Liver (tissue), 9 donors: ENCODE measurements around the gene FAM111A. TPM values are rescaled to one million over a fixed set of nuclear protein-coding genes. Genes with fewer than 3 reads are reported as not detected.
"Not testable (repeated sequence)": the region's sequence is repeated elsewhere in the genome, so short reads cannot be mapped to it uniquely, and the experiment has no call there.

Experiments
- DNase-seq: peaks from one replicate; pipeline ENCODE4 v3.0.0-alpha.2; 2017; ENCODE audit warnings: low spot score
- H3K27ac ChIP-seq, 2 donors: one replicate each; pipeline ENCODE4 v1.7.0; 2013; ENCODE audit warnings: inconsistent platforms in 2 of 2, low read length in 2 of 2, control low read depth in 1 of 2, low read depth in 1 of 2, mild to moderate bottlenecking in 1 of 2
- H3K27me3 ChIP-seq, 4 donors: one replicate each; pipeline versions ENCODE4 v1.6.1 to v1.7.0; 2013; ENCODE audit warnings: low read length in 3 of 4, inconsistent platforms in 1 of 4, mild to moderate bottlenecking in 1 of 4, moderate library complexity in 1 of 4; ENCODE audit not compliant: control insufficient read depth in 4 of 4, insufficient read depth in 4 of 4
- H3K36me3 ChIP-seq, 4 donors: one replicate each; pipeline versions ENCODE4 v1.6.1 to v1.7.0; 2013; ENCODE audit warnings: low read length in 3 of 4, mild to moderate bottlenecking in 3 of 4, low read depth in 1 of 4, moderate library complexity in 1 of 4; ENCODE audit not compliant: control insufficient read depth in 4 of 4, insufficient read depth in 3 of 4
- H3K4me1 ChIP-seq, 4 donors: one replicate each; pipeline versions ENCODE4 v1.6.1 to v1.7.0; 2013; ENCODE audit warnings: low read length in 3 of 4, mild to moderate bottlenecking in 3 of 4, moderate library complexity in 1 of 4; ENCODE audit not compliant: control insufficient read depth in 4 of 4, insufficient read depth in 4 of 4
- H3K4me3 ChIP-seq, 3 donors: one replicate each; pipeline versions ENCODE4 v1.6.1 to v1.7.0; 2013; ENCODE audit warnings: low read length in 3 of 3, control low read depth in 1 of 3, low read depth in 1 of 3, mild to moderate bottlenecking in 1 of 3
- H3K9ac ChIP-seq, 2 donors: one replicate each; pipeline ENCODE4 v1.7.0; 2013; ENCODE audit warnings: low read length in 2 of 2, mild to moderate bottlenecking in 2 of 2, moderate library complexity in 2 of 2, control low read depth in 1 of 2, low read depth in 1 of 2
- H3K9me3 ChIP-seq, 4 donors: one replicate each; pipeline versions ENCODE4 v1.6.1 to v1.7.0; 2013; ENCODE audit warnings: low read length in 3 of 4; ENCODE audit not compliant: control insufficient read depth in 4 of 4
- EGR1 ChIP-seq, 2 donors: IDR thresholded peaks; 2 replicates each; pipeline ENCODE4 v1.6.1; 2016 to 2018; ENCODE audit warnings: antibody characterized with exemption in 2 of 2, low read depth in 2 of 2
- FOXA1 ChIP-seq: IDR thresholded peaks from 2 replicates; pipeline ENCODE4 v1.6.1; 2016; ENCODE audit warnings: antibody characterized with exemption
- FOXA2 ChIP-seq: IDR thresholded peaks from 2 replicates; pipeline ENCODE4 v1.6.1; 2016; ENCODE audit warnings: antibody characterized with exemption
- GABPA ChIP-seq, 2 donors: IDR thresholded peaks in 1 of 2; conservative IDR thresholded peaks in 1 of 2; 2 replicates each; pipeline ENCODE4 v1.6.1; 2016; ENCODE audit warnings: antibody characterized with exemption in 2 of 2, mild to moderate bottlenecking in 1 of 2, moderate library complexity in 1 of 2
- HNF4A ChIP-seq, 2 donors: conservative IDR thresholded peaks; 2 replicates each; pipeline ENCODE4 v1.6.1; 2016; ENCODE audit warnings: antibody characterized with exemption in 2 of 2, mild to moderate bottlenecking in 2 of 2
- HNF4G ChIP-seq: IDR thresholded peaks from 2 replicates; pipeline ENCODE4 v1.6.1; 2016; ENCODE audit warnings: antibody characterized with exemption
- JUND ChIP-seq, 2 donors: IDR thresholded peaks; 2 replicates each; pipeline ENCODE4 v1.6.1; 2016; ENCODE audit warnings: antibody characterized with exemption in 2 of 2
- NR2F2 ChIP-seq: IDR thresholded peaks from 2 replicates; pipeline ENCODE4 v1.6.1; 2016; ENCODE audit warnings: antibody characterized with exemption
- RAD21 ChIP-seq, 2 donors: IDR thresholded peaks; 2 replicates each; pipeline ENCODE4 v1.6.1; 2016; ENCODE audit warnings: antibody characterized with exemption in 2 of 2, mild to moderate bottlenecking in 2 of 2
- RXRA ChIP-seq, 2 donors: IDR thresholded peaks; 2 replicates each; pipeline ENCODE4 v1.6.1; 2017 to 2018; ENCODE audit warnings: antibody characterized with exemption in 2 of 2, mild to moderate bottlenecking in 1 of 2
- SP1 ChIP-seq: IDR thresholded peaks from 2 replicates; pipeline ENCODE4 v1.6.1; 2018; ENCODE audit warnings: antibody characterized with exemption, mild to moderate bottlenecking
- TAF1 ChIP-seq: conservative IDR thresholded peaks from 2 replicates; pipeline ENCODE4 v1.6.1; 2016; ENCODE audit warnings: antibody characterized with exemption, mild to moderate bottlenecking
- YY1 ChIP-seq: IDR thresholded peaks from 2 replicates; pipeline ENCODE4 v1.6.1; 2016; ENCODE audit warnings: antibody characterized with exemption, mild to moderate bottlenecking
- WGBS: extraction: QIAGEN DNeasy Blood & Tissue Kit; methylation state at CpG from one replicate; pipeline ENCODE4 v1.1.7; 2013; 5-methylcytosine and 5-hydroxymethylcytosine counted together
- polyA plus RNA-seq, 2 donors: library from polyadenylated mRNA; stranded (reverse) in 1 of 2; unstranded in 1 of 2; fragments of 200-250 nt in 1 of 2; fragments of >200 nt in 1 of 2; fragmentation: Nextera tagmentation in 1 of 2; extraction: Ambion mirVana in 1 of 2; gene quantifications; one replicate each; pipeline versions ENCODE4 v1.2.1 to v1.2.3, GENCODE V29; 2013 to 2015
- total RNA-seq, 2 donors: library from RNA; depleted of rRNA; stranded (reverse); fragments of >200 nt; gene quantifications; one replicate each; pipeline ENCODE4 v1.2.3, GENCODE V29; 2014
- TF ChIP-seq, protein P1 (sequence below): fragments of 150-350 bp; IDR thresholded peaks from 2 replicates; pipeline ENCODE4 v1.5.1; 2017; ENCODE audit warnings: improper control_type of control experiment, low read depth, low read length; ENCODE audit not compliant: missing input control
- TF ChIP-seq, protein P2 (sequence below): IDR thresholded peaks from 2 replicates; pipeline ENCODE4 v1.6.1; 2016; ENCODE audit warnings: antibody characterized with exemption
- TF ChIP-seq, protein P3 (sequence below): IDR thresholded peaks from 2 replicates; pipeline ENCODE4 v1.6.1; 2016; ENCODE audit warnings: antibody characterized with exemption
- TF ChIP-seq, protein P4 (sequence below): IDR thresholded peaks from 2 replicates; pipeline ENCODE4 v1.6.1; 2016; ENCODE audit warnings: antibody characterized with exemption, mild to moderate bottlenecking
- TF ChIP-seq, protein P5 (sequence below): IDR thresholded peaks from 2 replicates; pipeline ENCODE4 v1.6.1; 2016; ENCODE audit warnings: antibody characterized with exemption
- donor health status: healthy.
- donor health status: healthy.
- donor health status: healthy.
- donor health status: healthy.
- donor health status: healthy.

The FAM111A gene
- total and polyA plus RNA-seq, 4 donors = 5.9 to 27.0 (median 14.2) TPM

DNA sequence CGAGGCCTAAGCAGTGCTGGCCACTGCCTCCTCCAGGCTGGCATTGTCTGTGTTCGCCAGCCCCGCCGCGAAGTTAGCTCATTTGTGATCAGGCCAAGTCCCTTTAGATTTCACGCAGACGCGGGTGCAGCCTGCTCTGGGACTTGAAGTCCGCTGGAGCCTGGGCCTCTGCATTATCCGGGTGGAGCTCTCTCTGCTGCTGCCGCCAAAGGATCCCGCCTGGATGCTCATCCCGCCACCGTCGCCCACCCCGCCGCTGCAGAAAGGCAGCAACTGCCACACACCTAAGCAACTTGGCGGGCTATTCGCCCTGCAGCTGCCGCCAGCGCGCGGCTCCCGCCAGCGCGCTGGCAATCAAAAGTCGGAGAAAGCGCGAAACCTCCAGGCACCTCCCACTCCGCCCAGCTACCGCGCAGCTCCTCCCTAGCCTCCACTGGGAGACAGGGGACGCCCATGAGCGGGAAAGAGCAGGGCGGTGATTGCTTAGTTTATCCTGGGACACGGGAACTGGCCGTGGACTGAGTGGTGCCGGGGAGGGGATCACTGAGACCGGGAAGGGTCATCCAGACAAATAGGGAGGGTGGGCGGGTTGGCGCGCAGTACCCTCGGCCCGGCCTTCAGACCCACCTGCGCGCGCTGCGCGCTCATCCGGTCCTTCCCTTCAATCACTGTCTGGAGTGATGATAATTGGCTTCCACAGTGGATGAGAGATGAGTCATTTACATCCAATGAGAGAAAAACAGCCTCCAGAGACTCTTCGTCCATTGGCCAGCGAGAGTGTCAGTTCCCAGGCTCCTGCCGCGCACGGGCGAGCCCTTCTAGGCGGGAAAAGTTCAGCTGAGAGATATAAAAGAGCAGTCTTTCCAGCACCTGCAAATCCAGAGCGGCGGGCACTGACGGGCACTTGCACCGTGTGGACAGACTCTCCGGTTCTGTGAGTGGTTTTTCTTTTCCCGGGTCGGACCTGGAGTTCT, 36.0 kb upstream of the FAM111A start, which contains the start of gene FAM111B:
TSS of gene FAM111B (plus strand) at position 875 of the 974 bp plus-strand sequence. CDS start 2,389 bp downstream, outside the sequence.
- Histone ChIP-seq H3K9me3 (no peaks in the 10 kb centered on the region), H3K27ac (no peak within 1 kb of the TSS), H3K36me3 (no peaks in the 10 kb centered on the region), H3K4me1 (peaks cover 6 to 22% (median 10%) of the 10 kb centered on the region in 4 donors), H3K9ac (peak within 1 kb of the TSS in 1 of 2 donors; percentile 17), H3K27me3 (no peaks in the 10 kb centered on the region), H3K4me3 (peak within 1 kb of the TSS; percentile 27 to 70 (median 44))
- no peak for TF ChIP-seq TAF1
- TF ChIP-seq RAD21 (IDR thresholded peaks at IDR 0.05) = no peak
- TF ChIP-seq EGR1 (IDR thresholded peaks at IDR 0.05; ENCODE audit: low read depth in 2 of 2) = no peak
- TF ChIP-seq FOXA1 = no peak
- TF ChIP-seq RXRA (IDR thresholded peaks at IDR 0.05) = no peak
- no peak for TF ChIP-seq HNF4G
- TF ChIP-seq JUND (IDR thresholded peaks at IDR 0.05) = peak; percentile 90 to 93
- TF ChIP-seq, protein P1, sequence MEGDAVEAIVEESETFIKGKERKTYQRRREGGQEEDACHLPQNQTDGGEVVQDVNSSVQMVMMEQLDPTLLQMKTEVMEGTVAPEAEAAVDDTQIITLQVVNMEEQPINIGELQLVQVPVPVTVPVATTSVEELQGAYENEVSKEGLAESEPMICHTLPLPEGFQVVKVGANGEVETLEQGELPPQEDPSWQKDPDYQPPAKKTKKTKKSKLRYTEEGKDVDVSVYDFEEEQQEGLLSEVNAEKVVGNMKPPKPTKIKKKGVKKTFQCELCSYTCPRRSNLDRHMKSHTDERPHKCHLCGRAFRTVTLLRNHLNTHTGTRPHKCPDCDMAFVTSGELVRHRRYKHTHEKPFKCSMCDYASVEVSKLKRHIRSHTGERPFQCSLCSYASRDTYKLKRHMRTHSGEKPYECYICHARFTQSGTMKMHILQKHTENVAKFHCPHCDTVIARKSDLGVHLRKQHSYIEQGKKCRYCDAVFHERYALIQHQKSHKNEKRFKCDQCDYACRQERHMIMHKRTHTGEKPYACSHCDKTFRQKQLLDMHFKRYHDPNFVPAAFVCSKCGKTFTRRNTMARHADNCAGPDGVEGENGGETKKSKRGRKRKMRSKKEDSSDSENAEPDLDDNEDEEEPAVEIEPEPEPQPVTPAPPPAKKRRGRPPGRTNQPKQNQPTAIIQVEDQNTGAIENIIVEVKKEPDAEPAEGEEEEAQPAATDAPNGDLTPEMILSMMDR = no peak
- peak; percentile 68 for TF ChIP-seq SP1
- TF ChIP-seq GABPA (IDR thresholded peaks at IDR 0.05 in 1 of 2, conservative IDR thresholded peaks at IDR 0.05 in 1 of 2) = no peak
- TF ChIP-seq, protein P2, sequence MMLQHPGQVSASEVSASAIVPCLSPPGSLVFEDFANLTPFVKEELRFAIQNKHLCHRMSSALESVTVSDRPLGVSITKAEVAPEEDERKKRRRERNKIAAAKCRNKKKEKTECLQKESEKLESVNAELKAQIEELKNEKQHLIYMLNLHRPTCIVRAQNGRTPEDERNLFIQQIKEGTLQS = peak; percentile 69
- no peak for TF ChIP-seq HNF4A (conservative IDR thresholded peaks at IDR 0.05)
- TF ChIP-seq YY1 = peak; percentile 17
- TF ChIP-seq, protein P3, sequence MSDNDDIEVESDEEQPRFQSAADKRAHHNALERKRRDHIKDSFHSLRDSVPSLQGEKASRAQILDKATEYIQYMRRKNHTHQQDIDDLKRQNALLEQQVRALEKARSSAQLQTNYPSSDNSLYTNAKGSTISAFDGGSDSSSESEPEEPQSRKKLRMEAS = peak; percentile 35
- TF ChIP-seq FOXA2 = no peak
- no peak for TF ChIP-seq NR2F2
- TF ChIP-seq, protein P4, sequence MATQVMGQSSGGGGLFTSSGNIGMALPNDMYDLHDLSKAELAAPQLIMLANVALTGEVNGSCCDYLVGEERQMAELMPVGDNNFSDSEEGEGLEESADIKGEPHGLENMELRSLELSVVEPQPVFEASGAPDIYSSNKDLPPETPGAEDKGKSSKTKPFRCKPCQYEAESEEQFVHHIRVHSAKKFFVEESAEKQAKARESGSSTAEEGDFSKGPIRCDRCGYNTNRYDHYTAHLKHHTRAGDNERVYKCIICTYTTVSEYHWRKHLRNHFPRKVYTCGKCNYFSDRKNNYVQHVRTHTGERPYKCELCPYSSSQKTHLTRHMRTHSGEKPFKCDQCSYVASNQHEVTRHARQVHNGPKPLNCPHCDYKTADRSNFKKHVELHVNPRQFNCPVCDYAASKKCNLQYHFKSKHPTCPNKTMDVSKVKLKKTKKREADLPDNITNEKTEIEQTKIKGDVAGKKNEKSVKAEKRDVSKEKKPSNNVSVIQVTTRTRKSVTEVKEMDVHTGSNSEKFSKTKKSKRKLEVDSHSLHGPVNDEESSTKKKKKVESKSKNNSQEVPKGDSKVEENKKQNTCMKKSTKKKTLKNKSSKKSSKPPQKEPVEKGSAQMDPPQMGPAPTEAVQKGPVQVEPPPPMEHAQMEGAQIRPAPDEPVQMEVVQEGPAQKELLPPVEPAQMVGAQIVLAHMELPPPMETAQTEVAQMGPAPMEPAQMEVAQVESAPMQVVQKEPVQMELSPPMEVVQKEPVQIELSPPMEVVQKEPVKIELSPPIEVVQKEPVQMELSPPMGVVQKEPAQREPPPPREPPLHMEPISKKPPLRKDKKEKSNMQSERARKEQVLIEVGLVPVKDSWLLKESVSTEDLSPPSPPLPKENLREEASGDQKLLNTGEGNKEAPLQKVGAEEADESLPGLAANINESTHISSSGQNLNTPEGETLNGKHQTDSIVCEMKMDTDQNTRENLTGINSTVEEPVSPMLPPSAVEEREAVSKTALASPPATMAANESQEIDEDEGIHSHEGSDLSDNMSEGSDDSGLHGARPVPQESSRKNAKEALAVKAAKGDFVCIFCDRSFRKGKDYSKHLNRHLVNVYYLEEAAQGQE = no peak
- TF ChIP-seq, protein P5, sequence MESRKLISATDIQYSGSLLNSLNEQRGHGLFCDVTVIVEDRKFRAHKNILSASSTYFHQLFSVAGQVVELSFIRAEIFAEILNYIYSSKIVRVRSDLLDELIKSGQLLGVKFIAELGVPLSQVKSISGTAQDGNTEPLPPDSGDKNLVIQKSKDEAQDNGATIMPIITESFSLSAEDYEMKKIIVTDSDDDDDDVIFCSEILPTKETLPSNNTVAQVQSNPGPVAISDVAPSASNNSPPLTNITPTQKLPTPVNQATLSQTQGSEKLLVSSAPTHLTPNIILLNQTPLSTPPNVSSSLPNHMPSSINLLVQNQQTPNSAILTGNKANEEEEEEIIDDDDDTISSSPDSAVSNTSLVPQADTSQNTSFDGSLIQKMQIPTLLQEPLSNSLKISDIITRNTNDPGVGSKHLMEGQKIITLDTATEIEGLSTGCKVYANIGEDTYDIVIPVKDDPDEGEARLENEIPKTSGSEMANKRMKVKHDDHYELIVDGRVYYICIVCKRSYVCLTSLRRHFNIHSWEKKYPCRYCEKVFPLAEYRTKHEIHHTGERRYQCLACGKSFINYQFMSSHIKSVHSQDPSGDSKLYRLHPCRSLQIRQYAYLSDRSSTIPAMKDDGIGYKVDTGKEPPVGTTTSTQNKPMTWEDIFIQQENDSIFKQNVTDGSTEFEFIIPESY = no peak
- WGBS = under 1% methylated on average over 64 of the region's 64 CpGs
- peak; percentile 69 for DNase-seq

DNA sequence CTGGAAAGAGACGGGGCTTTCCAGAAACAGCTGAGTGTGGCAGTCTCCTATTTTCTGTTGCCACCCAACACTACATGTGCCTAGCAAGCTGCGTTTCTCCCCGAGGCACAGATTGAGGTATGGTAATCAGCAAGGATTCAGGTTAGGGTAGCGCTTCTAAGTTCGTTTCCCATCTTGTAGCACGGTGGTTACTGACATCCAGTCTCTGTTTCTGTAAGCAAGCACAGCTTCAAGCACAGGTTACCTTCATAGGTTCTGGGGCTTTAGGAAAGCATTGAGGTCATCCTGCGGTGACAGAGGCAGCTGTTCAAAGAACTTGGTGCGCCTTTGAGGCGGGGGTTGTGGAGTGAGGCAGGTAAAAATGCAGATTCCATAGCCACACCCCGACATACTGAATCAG, 34.9 kb upstream of the FAM111A start:
- not testable (repeated sequence) for DNase-seq, H3K9me3 ChIP-seq, H3K36me3 ChIP-seq, H3K27me3 ChIP-seq, H3K27ac ChIP-seq, H3K9ac ChIP-seq
- Histone ChIP-seq H3K4me1 (peaks cover 4 to 14% (median 10%) of the 10 kb centered on the region in 4 donors), H3K4me3 (peak overlapping the region in 1 of 3 donors; percentile 70)
- WGBS = 26% methylated on average over 10 of the region's 10 CpGs
